ENCODE results near the gene OR52E2. TPM values are rescaled to one million over a fixed set of nuclear protein-coding genes. Genes with fewer than 3 reads are reported as not detected.

The OR52E2 gene
- total RNA-seq, 1 experiment from 2014 or later: not detected

DNA sequence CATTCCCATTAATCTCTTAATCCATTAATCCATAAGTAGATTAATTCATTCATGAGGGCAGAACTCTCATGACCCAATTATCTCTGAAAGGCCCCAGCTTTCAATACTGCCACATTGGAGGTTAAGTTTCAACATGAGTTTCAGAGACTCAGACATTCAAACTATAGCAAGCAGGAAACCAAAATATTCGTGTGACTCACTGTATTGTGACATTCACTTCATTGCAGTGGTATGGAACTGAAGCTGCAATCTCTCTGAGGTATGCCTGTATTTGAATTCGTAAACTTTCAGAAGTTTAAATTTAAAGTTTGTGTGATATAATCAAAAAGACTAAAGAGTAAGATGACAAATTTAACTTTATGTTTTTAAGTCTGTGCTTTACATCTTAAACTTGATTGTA is 16.0 kb downstream of the OR52E2 start:
- Histone ChIP-seq H3K36me3 (ENCODE audit: control insufficient read depth, insufficient read depth, low read length) (no peaks in the 10 kb centered on the region), H3K4me1 (no peaks in the 10 kb centered on the region), H3K4me3 (ENCODE audit: low read depth, low read length) (no peak overlapping the region), H3K9me3 (no peaks in the 10 kb centered on the region), H3K27me3 (replicated peaks; ENCODE audit: control insufficient read depth, insufficient read depth, low read length) (no peaks in the 10 kb centered on the region)
- TF ChIP-seq, protein P1, sequence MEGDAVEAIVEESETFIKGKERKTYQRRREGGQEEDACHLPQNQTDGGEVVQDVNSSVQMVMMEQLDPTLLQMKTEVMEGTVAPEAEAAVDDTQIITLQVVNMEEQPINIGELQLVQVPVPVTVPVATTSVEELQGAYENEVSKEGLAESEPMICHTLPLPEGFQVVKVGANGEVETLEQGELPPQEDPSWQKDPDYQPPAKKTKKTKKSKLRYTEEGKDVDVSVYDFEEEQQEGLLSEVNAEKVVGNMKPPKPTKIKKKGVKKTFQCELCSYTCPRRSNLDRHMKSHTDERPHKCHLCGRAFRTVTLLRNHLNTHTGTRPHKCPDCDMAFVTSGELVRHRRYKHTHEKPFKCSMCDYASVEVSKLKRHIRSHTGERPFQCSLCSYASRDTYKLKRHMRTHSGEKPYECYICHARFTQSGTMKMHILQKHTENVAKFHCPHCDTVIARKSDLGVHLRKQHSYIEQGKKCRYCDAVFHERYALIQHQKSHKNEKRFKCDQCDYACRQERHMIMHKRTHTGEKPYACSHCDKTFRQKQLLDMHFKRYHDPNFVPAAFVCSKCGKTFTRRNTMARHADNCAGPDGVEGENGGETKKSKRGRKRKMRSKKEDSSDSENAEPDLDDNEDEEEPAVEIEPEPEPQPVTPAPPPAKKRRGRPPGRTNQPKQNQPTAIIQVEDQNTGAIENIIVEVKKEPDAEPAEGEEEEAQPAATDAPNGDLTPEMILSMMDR (IDR thresholded peaks at IDR 0.05; ENCODE audit: insufficient read depth in 1 of 2, low read depth in 1 of 2, low read length in 1 of 2, severe bottlenecking in 1 of 2, unreplicated experiment in 1 of 2): no peak
- Mint-ChIP-seq H3K4me1 (ENCODE audit: low read depth, unreplicated experiment) (no peaks in the 10 kb centered on the region), H3K9me3 (ENCODE audit: unreplicated experiment) (no peaks in the 10 kb centered on the region), H3K27ac (ENCODE audit: unreplicated experiment) (no peak overlapping the region), H3K27me3 (ENCODE audit: insufficient read depth, unreplicated experiment) (peaks cover 8% of the 10 kb centered on the region), H3K4me3 (ENCODE audit: unreplicated experiment) (no peak overlapping the region), H3K36me3 (ENCODE audit: insufficient read depth, unreplicated experiment) (no peaks in the 10 kb centered on the region)
- DNase-seq: no peak
- ChIA-PET POLR2A (no interaction called here), CTCF (no interaction called here)
- intact Hi-C loops (cut with micrococcal nuclease; ENCODE audit: unreplicated experiment): no loop called here
- no TSS peak for BruUV-seq (replicated peaks)

DNA sequence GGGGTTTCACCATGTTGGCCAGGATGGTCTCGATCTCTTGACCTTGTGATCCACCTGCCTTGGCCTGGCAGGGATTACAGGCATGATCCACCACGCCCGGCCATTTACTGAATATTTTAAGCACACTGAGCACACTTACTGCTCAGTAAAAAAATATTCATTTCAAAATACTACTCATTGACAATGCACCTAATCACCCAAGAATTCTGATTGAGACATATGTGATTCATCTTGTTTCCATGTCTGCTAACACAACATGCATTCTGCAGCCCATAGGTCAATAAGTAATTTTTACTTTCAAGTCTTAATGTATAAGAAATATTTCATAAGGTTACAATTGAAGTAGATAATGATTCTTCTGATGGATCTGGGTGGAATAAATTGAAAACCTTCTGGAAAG is 17.3 kb downstream of the OR52E2 start:
- ChIA-PET POLR2A (no interaction called here), CTCF (no interaction called here)
- TF ChIP-seq, protein P1 (IDR thresholded peaks at IDR 0.05; ENCODE audit: insufficient read depth in 1 of 2, low read depth in 1 of 2, low read length in 1 of 2, severe bottlenecking in 1 of 2, unreplicated experiment in 1 of 2): no peak
- Mint-ChIP-seq H3K4me3 (ENCODE audit: unreplicated experiment) (no peak overlapping the region), H3K36me3 (ENCODE audit: insufficient read depth, unreplicated experiment) (no peaks in the 10 kb centered on the region), H3K27ac (ENCODE audit: unreplicated experiment) (no peak overlapping the region), H3K9me3 (ENCODE audit: unreplicated experiment) (no peaks in the 10 kb centered on the region), H3K27me3 (ENCODE audit: insufficient read depth, unreplicated experiment) (peaks cover 10% of the 10 kb centered on the region), H3K4me1 (ENCODE audit: low read depth, unreplicated experiment) (no peaks in the 10 kb centered on the region)
- BruUV-seq (replicated peaks): no TSS peak
- Histone ChIP-seq H3K4me3 (ENCODE audit: low read depth, low read length) (no peak overlapping the region), H3K36me3 (ENCODE audit: control insufficient read depth, insufficient read depth, low read length) (no peaks in the 10 kb centered on the region), H3K9me3 (no peaks in the 10 kb centered on the region), H3K4me1 (no peaks in the 10 kb centered on the region), H3K27me3 (replicated peaks; ENCODE audit: control insufficient read depth, insufficient read depth, low read length) (no peaks in the 10 kb centered on the region)
- intact Hi-C loops (cut with micrococcal nuclease; ENCODE audit: unreplicated experiment): no loop called here
- DNase-seq: no peak

DNA sequence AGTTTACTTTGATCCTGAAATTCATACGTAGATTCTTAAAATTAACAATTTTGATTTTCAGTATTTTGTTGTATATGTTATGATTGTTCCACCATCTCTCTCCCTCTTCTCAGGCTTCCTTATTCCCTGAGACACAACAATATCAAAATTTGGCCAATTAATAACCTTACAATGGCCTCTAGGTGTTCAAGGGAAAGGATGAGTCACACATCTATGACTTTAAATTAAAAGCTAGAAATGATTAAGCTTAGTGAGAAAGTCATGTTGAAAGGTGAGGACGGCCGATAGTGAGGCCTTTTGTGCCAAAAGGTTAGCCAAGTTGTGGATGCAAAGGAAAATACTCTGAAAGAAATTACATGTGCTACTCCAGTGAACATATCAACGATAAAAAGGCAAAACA is 18.6 kb downstream of the OR52E2 start:
- intact Hi-C loops (cut with micrococcal nuclease; ENCODE audit: unreplicated experiment): no loop called here
- Histone ChIP-seq H3K9me3 (no peaks in the 10 kb centered on the region), H3K4me1 (no peaks in the 10 kb centered on the region), H3K4me3 (ENCODE audit: low read depth, low read length) (no peak overlapping the region), H3K36me3 (ENCODE audit: control insufficient read depth, insufficient read depth, low read length) (no peaks in the 10 kb centered on the region), H3K27me3 (replicated peaks; ENCODE audit: control insufficient read depth, insufficient read depth, low read length) (no peaks in the 10 kb centered on the region)
- no peak overlapping the region for H3K4me3 Mint-ChIP-seq (ENCODE audit: unreplicated experiment)
- CTCF ChIA-PET: no interaction called here
- H3K27ac Mint-ChIP-seq (ENCODE audit: unreplicated experiment): no peak overlapping the region
- TF ChIP-seq, protein P1 (IDR thresholded peaks at IDR 0.05; ENCODE audit: insufficient read depth in 1 of 2, low read depth in 1 of 2, low read length in 1 of 2, severe bottlenecking in 1 of 2, unreplicated experiment in 1 of 2): no peak
- H3K9me3 Mint-ChIP-seq (ENCODE audit: unreplicated experiment): no peaks in the 10 kb centered on the region
- H3K36me3 Mint-ChIP-seq (ENCODE audit: insufficient read depth, unreplicated experiment): no peaks in the 10 kb centered on the region
- no TSS peak for BruUV-seq (replicated peaks)
- no peak for DNase-seq
- POLR2A ChIA-PET: no interaction called here
- no peaks in the 10 kb centered on the region for H3K4me1 Mint-ChIP-seq (ENCODE audit: low read depth, unreplicated experiment)
- H3K27me3 Mint-ChIP-seq (ENCODE audit: insufficient read depth, unreplicated experiment): peaks cover 10% of the 10 kb centered on the region
